ENCODE results near the gene ALS2CL. TPM values are rescaled to one million over a fixed set of nuclear protein-coding genes. Genes with fewer than 3 reads are reported as not detected.

Gene ALS2CL
- total RNA-seq, 4 donors from 2014 or later = 55.8 to 68.5 (median 63.7) TPM

DNA sequence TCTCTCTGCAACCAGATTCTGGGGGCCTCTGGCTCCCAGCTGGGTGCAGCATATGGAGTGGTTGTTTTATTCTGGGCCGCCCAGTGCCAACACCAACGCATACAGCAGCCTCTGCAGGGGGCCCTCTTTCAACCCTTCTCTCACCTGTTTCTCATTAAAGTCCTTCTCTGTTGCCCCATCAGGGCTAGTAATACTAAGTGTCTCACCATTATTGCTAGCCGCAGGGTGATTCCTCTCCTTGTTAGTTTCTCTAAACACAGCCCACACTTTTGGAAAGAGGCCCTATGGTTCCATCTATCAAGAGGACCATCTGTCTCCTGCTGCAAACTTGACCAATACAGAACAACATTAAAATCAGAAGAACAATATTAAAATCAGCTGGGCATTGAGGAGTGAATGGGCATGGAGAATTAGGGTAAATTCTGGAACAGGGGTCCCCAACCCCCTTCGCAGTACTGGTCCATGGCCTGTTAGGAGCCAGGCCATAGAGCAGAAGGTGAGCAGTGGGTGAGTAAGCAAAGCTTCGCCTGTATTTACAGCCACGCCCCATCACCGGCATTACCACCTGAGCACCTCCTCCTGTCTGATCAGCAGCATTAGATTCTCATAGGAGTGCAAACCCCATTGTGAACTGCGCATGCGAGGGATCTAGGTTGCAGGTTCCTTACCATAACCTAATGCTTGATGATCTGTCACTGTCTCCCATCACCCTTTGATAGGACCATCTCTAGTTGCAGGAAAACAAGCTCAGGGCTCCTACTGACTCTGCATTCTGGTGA, 36.5 kb downstream of the ALS2CL start:
- H3K36me3 ChIP-seq = no peaks in the 10 kb centered on the region
- peaks cover 0 to 8% of the 10 kb centered on the region in 2 donors for H3K4me1 ChIP-seq
- no peak overlapping the region for H3K27ac ChIP-seq
- H3K9me3 ChIP-seq = no peaks in the 10 kb centered on the region
- no peak for DNase-seq
- no peak overlapping the region for H3K4me3 ChIP-seq (replicated peaks in 1 of 3)
- H3K27me3 ChIP-seq = no peaks in the 10 kb centered on the region
- 82 to 88% methylated on average over 9 of the region's 9 CpGs for WGBS, 2 donors
- intact Hi-C loops (cut with DNase I) = no loop called here
- TF ChIP-seq, protein P1, sequence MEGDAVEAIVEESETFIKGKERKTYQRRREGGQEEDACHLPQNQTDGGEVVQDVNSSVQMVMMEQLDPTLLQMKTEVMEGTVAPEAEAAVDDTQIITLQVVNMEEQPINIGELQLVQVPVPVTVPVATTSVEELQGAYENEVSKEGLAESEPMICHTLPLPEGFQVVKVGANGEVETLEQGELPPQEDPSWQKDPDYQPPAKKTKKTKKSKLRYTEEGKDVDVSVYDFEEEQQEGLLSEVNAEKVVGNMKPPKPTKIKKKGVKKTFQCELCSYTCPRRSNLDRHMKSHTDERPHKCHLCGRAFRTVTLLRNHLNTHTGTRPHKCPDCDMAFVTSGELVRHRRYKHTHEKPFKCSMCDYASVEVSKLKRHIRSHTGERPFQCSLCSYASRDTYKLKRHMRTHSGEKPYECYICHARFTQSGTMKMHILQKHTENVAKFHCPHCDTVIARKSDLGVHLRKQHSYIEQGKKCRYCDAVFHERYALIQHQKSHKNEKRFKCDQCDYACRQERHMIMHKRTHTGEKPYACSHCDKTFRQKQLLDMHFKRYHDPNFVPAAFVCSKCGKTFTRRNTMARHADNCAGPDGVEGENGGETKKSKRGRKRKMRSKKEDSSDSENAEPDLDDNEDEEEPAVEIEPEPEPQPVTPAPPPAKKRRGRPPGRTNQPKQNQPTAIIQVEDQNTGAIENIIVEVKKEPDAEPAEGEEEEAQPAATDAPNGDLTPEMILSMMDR (IDR thresholded peaks at IDR 0.05) = no peak
- TF ChIP-seq POLR2A (IDR thresholded peaks at IDR 0.05) = no peak

DNA sequence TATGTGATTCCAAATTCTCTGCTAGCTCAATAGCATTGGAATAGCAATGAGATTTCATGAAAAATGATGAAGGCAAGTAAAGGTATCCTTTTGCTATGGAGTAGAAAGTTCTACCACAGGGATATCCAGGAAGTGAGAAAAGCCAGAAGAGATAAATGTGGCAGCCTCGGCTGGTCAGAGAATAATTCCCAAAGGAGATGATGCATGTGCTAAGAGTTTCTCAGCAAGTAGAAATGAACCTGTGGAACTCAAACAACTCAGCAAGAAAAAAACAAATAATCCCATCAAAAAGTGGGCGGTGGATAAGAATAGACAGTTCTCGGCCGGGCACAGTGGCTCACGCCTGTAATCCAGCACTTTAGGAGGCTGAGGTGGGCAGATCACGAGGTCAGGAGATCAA, 38.2 kb downstream of the ALS2CL start:
- Histone ChIP-seq H3K4me3 (replicated peaks in 1 of 3) (no peak overlapping the region), H3K36me3 (no peaks in the 10 kb centered on the region), H3K27ac (no peak overlapping the region), H3K27me3 (no peaks in the 10 kb centered on the region), H3K4me1 (no peaks in the 10 kb centered on the region), H3K9me3 (no peaks in the 10 kb centered on the region)
- no peak for TF ChIP-seq POLR2A (IDR thresholded peaks at IDR 0.05)
- TF ChIP-seq, protein P1 (IDR thresholded peaks at IDR 0.05) = no peak
- DNase-seq = no peak
- WGBS, 2 donors = 80 to 82% methylated on average over 6 of the region's 6 CpGs
- intact Hi-C loops (cut with DNase I) = no loop called here

DNA sequence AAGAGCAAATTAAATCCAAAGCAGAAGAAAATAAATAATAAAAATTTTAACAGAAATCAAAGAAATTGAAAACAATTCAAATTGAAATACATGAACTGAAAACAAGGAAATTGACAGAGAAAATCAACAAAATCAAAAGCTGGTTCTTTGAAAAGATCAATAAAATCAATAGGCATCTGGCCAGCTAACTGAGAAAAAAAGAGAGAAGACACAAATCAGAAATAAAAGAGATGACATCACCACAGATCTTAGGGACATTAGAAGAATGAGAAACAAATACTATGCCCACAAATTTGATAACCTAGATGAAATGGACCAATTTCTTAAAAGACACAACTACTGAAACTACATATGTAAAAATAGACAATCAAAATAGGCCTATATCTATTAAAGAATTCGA, 42.4 kb downstream of the ALS2CL start:
- H3K36me3 ChIP-seq = no peaks in the 10 kb centered on the region
- 36 to 69% methylated on average over 1 of the region's 1 CpG for WGBS, 2 donors
- no peak overlapping the region for H3K4me3 ChIP-seq (replicated peaks in 1 of 3)
- DNase-seq = no peak
- TF ChIP-seq, protein P1 (IDR thresholded peaks at IDR 0.05) = no peak
- TF ChIP-seq POLR2A (IDR thresholded peaks at IDR 0.05) = no peak
- H3K9me3 ChIP-seq = no peaks in the 10 kb centered on the region
- H3K27ac ChIP-seq = no peak overlapping the region
- no peaks in the 10 kb centered on the region for H3K4me1 ChIP-seq
- intact Hi-C loops (cut with DNase I) = no loop called here
- H3K27me3 ChIP-seq = no peaks in the 10 kb centered on the region

DNA sequence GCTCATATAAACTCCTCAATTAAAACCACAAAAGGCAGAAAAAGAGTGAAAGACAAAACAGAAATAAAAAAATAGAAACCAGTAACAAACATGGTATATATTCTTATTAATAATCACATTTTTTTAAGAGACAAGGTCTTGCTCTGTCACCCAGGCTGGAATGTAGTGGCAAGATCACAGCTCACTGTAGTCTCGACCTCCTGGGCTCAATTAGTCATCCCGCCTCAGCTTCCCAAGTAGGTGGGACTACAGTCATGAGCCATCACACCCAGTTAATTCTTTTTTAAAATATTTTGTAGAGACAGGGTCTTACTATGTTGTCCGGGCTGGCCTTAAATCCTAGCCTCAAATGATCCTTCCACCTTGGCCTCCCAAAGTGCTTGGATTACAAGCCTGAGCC, 44.0 kb downstream of the ALS2CL start:
- Histone ChIP-seq H3K27me3 (no peaks in the 10 kb centered on the region), H3K4me3 (replicated peaks in 1 of 3) (no peak overlapping the region), H3K9me3 (no peaks in the 10 kb centered on the region), H3K27ac (no peak overlapping the region), H3K4me1 (no peaks in the 10 kb centered on the region), H3K36me3 (no peaks in the 10 kb centered on the region)
- no peak for DNase-seq
- WGBS, 2 donors = 88 to 91% methylated on average over 3 of the region's 3 CpGs
- TF ChIP-seq, protein P1 (IDR thresholded peaks at IDR 0.05) = no peak
- no peak for TF ChIP-seq POLR2A (IDR thresholded peaks at IDR 0.05)
- intact Hi-C loops (cut with DNase I) = no loop called here

DNA sequence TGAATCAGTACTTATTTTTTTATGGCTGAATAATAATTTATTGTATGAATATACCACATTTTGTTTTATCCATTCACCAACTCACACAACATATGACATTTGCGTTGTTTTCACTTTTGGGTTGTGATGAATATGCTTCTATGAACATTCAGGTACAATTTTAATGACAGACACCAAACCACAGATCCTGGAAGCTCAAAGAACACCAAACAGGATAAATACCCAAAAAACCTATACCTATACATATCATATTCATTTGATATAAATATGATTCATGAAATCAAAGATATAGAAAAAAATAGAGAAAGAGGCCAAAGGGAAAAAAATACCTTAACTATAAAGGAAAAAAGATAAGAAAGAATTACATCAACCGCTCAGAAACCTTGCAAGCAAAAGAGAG, 45.4 kb downstream of the ALS2CL start:
- 50 to 98% methylated on average over 2 of the region's 2 CpGs for whole genome bisulfite sequencing, 2 donors
- H3K4me3 ChIP-seq (replicated peaks in 1 of 3) = no peak overlapping the region
- intact Hi-C loops (cut with DNase I) = no loop called here
- H3K27me3 ChIP-seq = no peaks in the 10 kb centered on the region
- DNase-seq = no peak
- TF ChIP-seq POLR2A (IDR thresholded peaks at IDR 0.05) = no peak
- TF ChIP-seq, protein P1 (IDR thresholded peaks at IDR 0.05) = no peak
- no peaks in the 10 kb centered on the region for H3K9me3 ChIP-seq
- no peaks in the 10 kb centered on the region for H3K4me1 ChIP-seq
- no peaks in the 10 kb centered on the region for H3K36me3 ChIP-seq
- H3K27ac ChIP-seq = no peak overlapping the region

Measured in thyroid gland (tissue), 4 donors.